ENCODE results near the gene KIDINS220.

The KIDINS220 gene

DNA sequence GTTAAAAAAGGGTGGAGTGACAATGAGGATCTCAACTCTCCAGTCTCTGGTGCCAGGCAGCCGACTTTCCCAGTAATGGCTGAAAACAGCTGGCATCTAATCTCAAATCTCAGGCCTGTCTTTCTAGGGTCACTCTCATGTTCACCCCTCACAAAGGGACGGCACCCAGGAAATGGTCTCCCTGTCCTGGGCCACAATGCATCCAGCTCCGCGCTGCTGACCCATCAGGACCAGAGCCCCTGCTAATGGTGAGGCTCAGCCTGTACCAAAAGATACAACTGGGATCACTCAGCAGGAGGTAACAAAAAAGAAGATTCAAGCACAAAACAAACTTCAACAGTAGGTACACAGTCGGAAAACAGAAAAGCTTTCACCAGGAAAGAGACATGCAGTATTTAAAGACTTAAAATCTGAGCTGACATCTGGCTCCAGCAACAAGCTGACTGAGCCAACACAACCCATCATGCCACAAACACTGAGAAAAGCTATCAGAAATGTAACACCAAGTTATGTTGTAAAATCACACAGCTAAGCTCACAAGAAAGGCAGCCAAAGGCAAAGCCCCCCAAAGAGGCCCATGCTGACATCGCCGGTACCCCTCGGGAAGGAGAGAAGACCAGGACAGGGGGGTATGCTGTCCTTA, 13.6 kb upstream of the KIDINS220 start:
- no peak for DNase-seq

DNA sequence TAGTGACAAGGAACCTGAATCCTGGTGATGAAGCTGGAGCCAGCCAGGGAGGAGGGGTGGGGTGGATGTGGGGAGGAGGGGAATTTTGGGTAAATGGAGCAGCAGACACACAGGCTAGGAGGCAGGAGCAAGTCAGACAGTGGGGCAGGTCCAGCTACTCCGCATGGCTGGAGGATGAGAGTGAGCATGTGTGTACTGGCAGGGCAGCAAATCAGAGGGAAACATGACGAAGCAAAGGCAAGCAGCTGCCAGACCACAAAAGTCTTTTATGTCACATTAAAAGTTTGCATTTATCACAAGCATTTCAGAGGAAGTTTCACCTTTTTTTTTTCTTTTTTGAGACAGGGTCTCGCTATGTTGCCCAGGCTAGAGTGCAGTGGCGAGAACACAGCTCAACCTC, 11.9 kb upstream of the KIDINS220 start:
- no peak for DNase-seq

DNA sequence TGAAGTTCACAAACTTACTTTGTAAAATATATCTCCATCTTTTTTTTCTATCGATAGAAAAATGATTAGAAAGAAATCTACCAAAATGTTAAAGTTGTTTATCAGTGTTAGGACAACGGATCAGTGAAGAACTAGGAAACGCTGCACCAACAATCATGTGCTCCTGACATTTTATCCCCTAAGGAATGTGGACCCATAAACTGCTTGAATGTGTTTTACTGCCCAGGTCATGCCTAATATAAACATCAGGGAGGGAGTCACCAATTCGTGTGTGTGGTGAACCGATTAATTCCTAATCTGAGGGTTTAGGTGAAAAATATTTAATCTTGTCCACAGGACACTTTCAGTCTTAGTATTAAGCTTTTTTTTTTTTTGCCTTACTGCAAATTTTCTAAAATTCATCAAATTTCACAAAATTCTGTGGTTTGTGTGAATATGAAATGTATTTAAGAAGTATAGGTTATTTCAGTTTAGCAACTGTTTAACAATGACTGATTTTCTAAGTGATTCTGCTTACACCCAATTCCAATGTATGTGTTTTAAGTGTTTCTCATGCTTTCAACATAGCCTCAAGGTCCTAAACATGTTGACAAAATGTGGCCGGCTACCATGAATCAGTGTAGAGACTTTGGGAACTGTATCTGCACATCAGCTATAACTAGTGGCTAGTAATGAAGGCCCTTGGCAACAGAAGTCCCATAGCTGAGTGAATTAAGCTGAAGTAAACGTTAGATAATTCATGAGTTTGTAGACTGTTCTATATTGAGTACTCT, 11.1 kb upstream of the KIDINS220 start:
- DNase-seq = no peak

DNA sequence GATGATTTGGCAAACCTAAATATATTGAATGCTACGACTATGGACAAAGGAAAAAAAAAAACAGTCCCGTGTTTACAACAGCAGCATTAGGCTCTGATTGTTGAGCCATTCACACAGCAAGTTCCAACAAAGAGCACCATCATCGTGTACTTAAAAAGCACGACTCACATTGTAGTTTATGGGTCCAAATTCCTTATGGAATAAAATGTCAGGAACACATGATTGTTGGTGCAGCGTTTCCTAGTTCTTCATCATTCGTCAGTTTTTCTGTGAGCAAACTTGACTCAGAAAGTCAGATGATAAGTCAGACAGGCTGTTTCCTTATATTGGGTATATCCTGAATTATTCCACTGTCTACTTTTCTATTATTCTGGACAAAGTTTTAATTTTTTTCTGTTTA, 10.0 kb upstream of the KIDINS220 start:
- DNase-seq = no peak

DNA sequence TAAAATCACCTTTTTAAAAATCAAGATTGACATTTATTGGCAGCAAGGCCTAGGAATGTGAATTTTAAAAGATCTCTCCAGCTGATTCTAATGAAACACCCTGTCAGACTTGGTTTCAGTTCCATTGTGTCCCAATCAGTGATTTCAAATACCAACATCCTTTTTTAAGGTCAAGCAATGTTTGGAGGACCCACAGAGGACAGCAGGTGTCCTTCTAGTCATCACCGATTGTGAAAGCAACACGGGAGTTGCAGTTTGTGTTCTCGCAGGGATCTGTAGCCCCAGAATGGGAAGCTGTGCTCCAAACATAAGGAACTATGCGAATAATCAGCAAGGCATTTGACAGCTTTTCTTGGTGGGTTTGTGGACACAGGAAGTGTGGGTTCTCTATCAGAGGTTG, 4.5 kb upstream of the KIDINS220 start:
- DNase-seq = no peak

DNA sequence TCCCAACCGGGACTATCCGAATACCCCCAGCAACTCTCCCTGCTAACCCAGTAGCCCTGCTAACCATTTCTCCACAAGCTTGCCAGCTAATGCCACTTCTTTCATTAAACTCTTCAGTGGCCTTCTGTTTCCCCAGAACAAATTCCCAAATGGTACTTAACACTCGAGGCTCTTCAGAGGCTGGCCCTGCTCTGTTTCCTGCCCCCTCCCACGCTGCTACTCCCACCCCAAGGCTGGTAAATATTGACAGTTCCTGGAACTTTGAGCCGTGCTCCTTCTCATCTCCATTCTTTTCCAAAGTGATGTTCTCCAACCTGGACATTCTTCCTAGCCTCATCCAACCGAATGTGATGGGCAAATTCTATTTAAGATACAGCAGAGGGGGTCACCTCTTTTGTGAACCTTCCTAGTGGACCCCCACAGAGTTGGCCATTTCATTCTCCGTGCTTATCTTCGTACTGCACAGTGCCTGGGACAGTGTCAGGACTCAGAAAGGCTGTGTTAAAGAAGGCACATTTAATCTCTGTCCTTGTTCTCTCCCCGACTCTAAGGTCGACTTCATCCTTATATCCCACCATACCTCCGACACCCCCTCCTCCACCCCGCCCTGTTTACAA, 3.2 kb upstream of the KIDINS220 start:
- DNase-seq = no peak

DNA sequence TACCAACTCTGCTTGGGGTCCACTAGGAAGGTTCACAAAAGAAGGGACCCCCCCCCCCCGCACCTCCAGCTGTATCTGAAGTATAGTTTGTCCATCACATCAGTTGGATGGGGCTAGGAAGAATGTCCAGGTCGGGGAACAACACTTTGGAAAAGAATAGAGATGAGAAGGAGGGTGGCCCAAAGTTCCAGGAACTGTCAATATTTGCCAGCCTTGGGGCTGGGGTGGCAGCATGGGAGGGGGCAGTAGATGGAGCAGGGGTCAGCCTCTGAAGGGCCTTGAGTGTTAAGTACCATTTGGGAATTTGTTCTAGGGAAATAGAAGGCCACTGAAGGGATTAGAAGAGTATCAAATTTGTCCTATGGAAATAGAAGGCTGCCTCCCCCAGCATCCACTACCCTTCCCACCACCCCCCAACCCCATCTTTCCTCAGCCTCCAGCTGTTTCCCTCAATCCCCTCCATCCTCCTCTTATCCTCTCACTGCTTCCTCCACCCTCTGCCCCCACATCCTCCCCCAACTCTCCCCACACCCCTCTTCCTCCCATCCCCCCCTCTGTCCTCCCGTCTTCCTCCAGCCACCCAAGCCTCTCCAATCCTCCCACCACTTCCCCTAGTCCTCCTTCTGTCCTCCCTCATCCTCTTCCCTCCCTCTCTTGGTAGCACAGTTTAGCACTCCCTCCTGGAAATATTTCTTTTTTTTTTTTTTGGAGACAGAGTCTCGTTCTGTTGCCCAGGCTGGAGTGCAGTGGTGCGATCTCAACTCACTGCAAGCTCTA, 2.0 kb upstream of the KIDINS220 start:
- DNase-seq = no peak

DNA sequence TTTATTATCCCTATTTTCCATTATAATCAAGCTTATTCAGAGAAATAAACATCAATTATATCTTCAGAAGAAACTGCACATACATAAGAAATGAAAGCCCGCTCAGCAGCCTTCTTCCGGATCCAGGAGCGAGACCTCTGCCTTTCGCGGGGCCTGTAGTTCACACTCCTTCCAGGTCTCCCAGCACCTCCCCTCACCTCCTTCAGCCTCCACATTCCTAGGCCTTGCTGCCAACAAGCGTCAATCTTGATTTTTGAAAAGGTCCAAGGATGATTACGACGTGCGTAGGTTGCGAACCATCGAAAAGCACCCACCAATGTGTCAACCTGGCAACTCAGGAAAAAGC, 355 bp upstream of the KIDINS220 start:
- DNase-seq = no peak

DNA sequence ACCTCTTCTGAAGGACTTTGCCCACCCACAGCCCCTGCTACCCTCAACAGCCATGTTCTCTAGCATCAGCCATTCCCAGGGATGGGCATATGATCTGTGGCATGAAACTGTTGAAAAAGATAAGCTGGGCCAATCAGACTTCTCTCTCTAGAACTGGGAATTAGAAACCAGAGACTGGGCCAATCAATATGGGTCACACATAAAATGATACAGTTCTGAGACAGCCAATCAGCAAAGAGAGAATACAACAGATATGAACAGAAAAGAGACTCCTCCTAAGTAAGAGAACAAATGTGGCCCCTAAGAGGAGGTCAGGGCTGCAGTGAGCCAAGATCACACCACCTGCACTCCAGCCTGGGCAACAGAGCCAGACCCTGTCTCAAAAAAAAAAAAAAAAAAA, 2.1 kb downstream of the KIDINS220 start:
- DNase-seq = no peak

DNA sequence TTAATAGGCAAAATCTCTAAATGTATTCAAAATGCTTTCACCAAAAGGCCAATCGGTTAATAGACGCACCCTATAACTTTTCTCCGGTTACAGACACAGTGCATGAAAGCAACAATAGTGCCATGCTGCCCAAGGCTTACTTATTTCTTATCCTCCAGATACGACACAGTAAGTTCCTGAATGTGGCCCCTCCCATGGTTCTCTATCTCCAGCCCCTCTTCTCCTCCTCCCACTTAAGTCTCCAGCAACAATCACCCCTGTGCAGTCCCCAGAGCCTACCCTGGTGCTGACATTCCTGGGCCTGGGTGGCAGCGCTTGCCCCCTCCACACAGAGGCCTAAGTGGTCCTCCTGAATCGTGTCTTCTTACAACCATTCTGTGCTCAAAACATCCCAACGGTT, 3.6 kb downstream of the KIDINS220 start:
- DNase-seq = no peak

DNA sequence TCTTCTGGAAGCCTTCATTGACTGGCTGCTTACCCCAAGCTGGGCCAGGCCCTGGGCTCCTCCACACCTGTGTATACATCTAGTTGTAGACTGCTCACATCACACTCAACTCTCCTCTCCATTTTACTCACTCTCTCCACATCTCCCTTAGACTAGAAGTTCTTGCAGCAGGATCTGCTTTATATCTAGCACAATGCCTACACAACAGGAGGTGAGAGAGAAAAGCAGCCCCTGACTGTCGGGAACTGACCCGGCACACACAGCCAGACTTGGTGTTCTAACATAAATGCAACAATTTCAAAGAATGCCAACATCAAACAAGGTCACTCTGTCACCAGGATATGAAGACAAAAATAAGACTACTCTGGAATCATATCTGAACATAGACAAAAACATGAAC, 5.9 kb downstream of the KIDINS220 start:
- DNase-seq = no peak

DNA sequence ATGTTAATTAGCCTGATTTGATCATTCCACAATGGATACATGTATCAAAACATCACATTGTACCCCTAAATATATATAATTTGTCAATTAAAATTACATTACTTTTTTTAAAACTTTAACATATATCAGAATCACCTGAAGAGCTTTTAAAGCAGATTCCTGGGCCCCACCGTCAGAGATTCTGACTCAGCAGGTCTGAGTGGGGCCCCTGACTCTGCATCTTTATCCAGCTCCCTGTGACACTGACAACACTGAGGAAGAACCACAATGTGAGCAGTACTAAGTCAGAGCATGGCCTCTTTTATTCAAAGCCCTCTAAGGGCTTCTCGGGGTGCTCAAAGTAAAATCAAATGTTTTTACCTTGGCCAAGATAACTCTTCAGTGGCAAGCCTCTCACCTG, 9.7 kb downstream of the KIDINS220 start:
- no peak for DNase-seq

DNA sequence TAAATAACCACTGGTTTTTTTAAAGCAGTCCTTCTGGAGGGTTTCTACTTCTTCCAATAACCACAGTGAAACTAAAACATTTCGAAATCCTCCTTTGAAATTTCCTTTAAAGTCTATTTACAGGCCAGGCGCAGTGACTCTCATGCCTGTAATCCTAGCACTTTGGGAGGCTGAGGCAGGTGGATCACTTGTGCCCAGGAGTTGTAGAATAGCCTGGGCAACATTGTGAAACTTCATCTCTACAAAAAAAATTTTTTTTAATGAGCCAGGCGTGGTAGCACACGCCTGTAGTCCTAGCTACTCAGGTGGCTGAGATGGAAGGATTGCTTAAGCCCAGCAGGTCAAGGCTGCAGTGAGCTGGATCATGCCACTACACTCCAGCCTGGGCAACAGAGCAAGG, 15.2 kb downstream of the KIDINS220 start:
- no peak for DNase-seq

DNA sequence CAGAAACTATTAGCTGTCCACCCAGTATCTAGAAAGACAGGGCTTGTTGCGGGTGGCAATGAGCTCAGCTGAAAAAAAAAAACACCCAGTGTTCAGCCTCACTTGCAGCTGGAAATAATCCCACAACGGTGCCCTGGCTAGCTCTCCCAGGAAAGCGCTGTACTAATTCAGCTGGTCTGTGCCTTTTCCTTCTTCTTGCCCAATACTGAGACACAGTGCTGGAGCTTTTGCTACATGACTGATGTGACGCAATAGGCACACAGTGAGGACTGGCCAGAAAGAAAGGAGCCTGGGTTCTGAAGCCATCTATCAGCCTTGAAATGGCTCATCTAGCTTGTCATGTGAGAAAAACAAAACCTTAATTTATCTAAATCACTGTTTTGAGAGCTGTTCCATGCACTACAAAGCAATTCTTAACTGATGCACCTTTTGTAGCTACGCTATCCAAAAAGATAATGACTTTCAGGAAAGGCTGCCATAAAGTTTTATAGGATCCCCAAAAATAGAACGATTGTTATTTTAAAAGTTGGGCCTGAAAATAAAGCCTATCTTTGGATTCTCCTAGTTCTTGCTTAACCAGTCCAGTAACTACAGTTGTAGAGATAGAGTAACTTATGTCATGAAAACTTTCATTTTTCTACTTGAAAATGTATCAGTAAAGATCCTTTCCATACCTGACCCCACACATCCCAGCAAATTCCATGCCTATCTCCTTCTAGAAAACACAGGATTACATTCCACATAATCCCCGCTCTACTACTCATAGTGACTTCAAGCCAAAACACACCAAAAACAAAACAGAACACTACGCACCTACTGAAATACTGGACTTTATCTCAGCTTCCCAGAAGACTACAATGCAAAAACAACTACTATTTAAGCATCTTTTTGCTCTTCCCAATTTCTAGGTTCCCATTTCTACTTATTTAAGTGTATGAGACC, 15.9 kb downstream of the KIDINS220 start:
- no peak for DNase-seq

DNA sequence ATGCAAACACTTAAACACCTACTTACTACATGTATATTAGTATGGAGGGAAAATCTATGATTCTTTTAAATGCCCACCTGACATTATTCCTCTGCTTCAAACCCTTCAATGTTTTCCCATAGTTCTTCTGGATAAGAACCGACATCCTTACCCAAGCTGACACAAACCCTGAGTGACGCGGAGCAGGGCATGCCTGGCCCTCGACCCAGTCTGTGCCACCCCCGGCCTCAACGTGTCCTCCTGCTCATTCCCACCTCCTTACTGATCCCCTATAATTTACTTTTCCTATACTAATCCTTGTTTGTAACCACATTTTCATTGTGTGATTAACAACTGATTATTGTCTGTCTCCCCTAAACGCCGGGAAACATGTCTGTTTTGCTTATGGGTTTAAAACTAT, 17.5 kb downstream of the KIDINS220 start:
- no peak for DNase-seq

DNA sequence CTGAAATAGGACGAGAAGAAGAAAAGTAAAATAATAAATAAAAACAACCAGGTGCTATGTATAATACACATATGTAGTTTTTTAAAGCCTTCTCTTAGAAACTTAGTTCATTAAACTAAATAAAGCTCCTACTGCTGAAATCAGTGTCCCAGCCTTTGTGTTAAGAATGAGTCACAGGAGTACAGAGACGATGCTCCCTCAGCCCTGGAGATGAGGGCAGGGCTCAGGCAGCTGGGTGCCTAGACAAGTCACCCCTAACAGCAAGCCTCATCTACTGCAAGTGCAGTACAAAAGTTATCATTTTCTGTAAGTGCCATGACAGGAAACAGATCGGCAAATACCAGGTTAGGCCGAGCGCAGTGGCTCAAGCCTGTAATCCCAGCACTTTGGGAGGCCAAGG, 18.2 kb downstream of the KIDINS220 start:
- no peak for DNase-seq

DNA sequence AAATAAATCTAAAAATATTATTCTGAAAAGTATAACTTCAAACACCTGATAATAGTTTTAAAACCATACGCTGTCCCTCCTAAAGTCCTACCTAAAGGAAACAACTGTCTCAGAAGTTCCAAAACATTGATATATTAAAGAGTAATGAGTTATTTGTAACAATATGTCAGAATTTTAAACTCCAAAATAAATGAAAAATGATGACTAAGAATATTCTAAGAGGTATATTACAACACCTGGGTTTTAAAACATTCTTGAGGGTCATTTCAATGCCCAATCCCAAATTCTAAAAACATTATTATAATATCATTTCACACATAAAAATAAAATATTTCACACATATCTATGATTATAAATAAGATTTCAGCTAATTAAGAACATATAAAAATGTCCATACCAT, 20.2 kb downstream of the KIDINS220 start:
- no peak for DNase-seq

DNA sequence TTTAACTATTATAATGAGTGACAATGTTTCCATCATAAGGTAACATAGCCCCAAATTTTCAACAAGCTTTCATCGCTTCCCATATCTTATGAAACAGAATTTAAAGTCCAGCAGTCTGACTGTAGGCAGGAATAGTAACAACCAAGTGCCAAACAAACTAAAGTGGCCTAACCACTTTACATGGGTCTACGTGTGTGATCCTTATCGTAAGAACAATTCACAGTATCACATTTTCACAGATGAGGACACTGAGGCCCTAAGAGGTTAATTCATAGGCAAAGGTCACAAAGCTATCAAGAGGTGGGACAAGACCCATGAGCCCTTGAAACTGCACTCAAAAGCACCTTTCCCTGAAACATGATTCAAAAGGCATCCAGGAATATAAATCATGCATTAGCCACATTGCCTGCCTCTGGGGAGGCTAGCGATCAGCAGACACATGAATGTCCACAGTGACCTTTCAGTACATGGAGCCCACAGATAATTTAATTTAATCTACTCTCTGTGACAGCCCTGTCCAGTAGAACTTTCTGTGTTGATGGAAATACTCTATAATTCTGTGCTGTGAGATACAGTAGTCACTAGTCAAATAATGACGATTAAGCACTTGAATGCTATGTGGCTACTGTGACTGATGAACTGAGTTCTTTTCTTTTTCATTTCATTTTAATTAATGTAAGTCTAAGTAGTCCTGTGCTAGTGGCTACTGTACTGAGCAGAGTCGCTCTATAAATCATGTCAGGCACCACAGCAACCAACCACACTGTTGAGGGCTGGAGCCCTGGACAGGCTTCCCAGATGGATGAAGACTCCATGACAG, 30.3 kb downstream of the KIDINS220 start:
- no peak for DNase-seq

DNA sequence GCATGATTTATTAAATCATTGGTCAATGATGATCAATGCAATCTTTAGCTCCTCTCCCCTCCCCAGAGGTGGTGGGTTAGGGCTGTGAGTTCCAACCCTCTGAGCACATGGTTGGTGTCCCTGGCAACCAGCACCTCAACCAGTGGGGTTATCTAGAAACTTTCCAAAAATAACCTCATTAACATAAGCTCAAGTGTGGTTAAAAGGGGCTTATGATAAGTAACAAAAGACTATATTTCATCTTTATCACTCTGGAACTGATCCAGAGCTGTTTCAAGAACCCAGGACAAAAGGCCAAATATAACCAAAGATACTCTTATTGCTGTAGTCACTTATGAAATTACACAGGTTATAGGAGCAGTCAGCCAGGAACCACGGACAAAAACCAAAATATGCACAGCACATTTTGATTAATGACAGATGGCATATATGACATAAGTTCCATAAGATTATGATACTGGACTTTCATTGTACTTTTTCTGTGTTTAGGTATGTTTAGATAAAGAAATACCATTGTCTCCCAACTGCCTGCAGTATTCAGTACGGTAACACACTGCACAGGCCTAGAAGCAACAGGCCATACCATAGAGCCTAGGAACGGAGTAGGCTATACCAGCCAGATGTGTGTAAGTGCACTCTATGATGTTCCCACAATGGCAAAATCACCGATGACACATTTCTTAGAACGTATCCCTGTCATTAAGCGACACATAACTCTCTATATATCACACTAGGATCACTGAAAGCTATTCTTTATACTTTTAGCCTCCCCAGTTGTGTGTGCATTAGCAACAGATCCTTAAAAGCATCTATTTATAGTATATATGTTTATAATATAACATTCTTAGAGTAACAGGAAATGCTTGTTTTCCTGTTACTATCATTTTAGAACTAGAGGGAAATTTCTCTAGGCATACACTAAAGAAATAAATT, 31.9 kb downstream of the KIDINS220 start:
- no peak for DNase-seq

DNA sequence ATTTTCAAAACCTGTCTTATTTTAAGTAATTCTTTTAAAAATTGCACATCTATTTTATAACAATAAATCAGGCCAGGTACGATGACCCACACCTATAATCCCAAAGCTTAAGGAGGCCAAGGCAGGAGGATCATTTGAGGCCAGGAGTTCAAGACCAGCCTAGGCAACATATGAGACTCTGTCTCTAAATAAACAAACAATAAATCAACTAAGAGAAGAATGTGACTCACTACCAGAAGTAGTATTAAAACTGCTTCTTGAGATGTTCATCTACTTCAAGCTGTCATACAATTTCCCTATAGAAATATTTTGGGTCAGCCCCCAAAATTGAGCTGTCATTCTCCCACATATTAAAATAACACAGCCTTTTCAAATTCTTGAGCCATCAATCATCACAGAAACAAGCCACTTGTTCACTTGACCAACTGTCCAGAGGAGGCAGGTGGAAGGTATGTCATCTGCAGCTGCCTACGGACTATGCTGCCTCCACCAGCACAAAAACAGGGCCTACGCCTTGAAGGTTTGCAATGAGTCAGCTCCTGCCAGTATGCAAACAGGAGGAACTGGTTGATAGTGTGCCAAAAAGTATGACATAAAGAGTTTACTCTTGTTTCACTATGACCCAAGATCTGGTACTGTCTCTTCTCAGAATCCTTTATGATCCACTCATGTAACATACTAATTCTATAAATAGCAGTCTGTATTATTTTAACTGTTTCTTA, 33.6 kb downstream of the KIDINS220 start:
- DNase-seq = peak; percentile 54

Data from activated naive CD4-positive, alpha-beta T cell treated with anti-CD3 and anti-CD28 coated beads, Interleukin-2, amount 50 U/mL, for 16 hours (primary cell).